CD4-positive, alpha-beta memory T cell (primary cell): ENCODE data around the gene ACKR2. TPM values are rescaled to one million over a fixed set of nuclear protein-coding genes. Genes with fewer than 3 reads are reported as not detected.

Source experiments
- CTCF ChIA-PET: fragments of 350-600 bp; sonication (Branson Sonifier 250); formaldehyde crosslinking; loops from one replicate; lab custom pipeline; 2021; ENCODE audit warnings: inconsistent platforms; ENCODE audit not compliant: partially characterized antibody; lab: Charles Lee
- POLR2A ChIA-PET: fragments of 350-600 bp; sonication (Branson Sonifier 250); formaldehyde crosslinking; loops from one replicate; lab custom pipeline; 2021; ENCODE audit not compliant: partially characterized antibody; lab: Charles Lee
- DNase-seq, 5 donors: peaks; one replicate each; pipeline versions ENCODE4 v3.0.0 to v3.0.0-alpha.2; 2020 to 2022; ENCODE audit warnings: mixed read lengths in 1 of 5
- H3K27ac ChIP-seq: one replicate; pipeline ENCODE4 v1.7.0; 2013; ENCODE audit warnings: low read depth, low read length
- H3K27me3 ChIP-seq: 2 replicates; pipeline ENCODE4 v1.7.0; 2013; ENCODE audit warnings: mild to moderate bottlenecking, low read length, moderate library complexity; ENCODE audit not compliant: insufficient read depth
- H3K36me3 ChIP-seq: 2 replicates; pipeline ENCODE4 v1.7.0; 2013; ENCODE audit warnings: mild to moderate bottlenecking, low read length, moderate library complexity; ENCODE audit not compliant: insufficient read depth
- H3K4me1 ChIP-seq: 2 replicates; pipeline ENCODE4 v1.7.0; 2013; ENCODE audit warnings: mild to moderate bottlenecking, low read length, moderate library complexity; ENCODE audit not compliant: insufficient read depth
- H3K4me3 ChIP-seq, 2 donors: one replicate each; pipeline ENCODE4 v1.7.0; 2013; ENCODE audit warnings: low read length in 2 of 2, mild to moderate bottlenecking in 1 of 2
- H3K9me3 ChIP-seq, 2 donors: one replicate each; pipeline ENCODE4 v1.7.0; 2013; ENCODE audit warnings: low read length in 2 of 2, control low read depth in 1 of 2; ENCODE audit not compliant: control insufficient read depth in 1 of 2
- H3K27ac Mint-ChIP-seq, 7 donors: one replicate each; pipeline ENCODE4 v1.8.0; 2020 to 2021; ENCODE audit warnings: mixed read lengths in 7 of 7, mild to moderate bottlenecking in 6 of 7, inconsistent platforms in 3 of 7, moderate library complexity in 3 of 7
- H3K27me3 Mint-ChIP-seq, 2 donors: one replicate each; pipeline ENCODE4 v1.8.0; 2020 to 2021; ENCODE audit warnings: mixed read lengths in 2 of 2
- H3K36me3 Mint-ChIP-seq, 2 donors: one replicate each; pipeline ENCODE4 v1.8.0; 2020 to 2021; ENCODE audit warnings: mixed read lengths in 2 of 2, inconsistent platforms in 1 of 2, mild to moderate bottlenecking in 1 of 2
- H3K4me1 Mint-ChIP-seq, 4 donors: one replicate each; pipeline ENCODE4 v1.8.0; 2020 to 2021; ENCODE audit warnings: mixed read lengths in 4 of 4, mild to moderate bottlenecking in 1 of 4
- H3K4me3 Mint-ChIP-seq, 8 donors: one replicate each; pipeline ENCODE4 v1.8.0; 2020 to 2021; ENCODE audit warnings: mixed read lengths in 8 of 8, mild to moderate bottlenecking in 7 of 8, moderate library complexity in 6 of 8, inconsistent platforms in 3 of 8
- H3K9me3 Mint-ChIP-seq, 8 donors: one replicate each; pipeline ENCODE4 v1.8.0; 2020 to 2021; ENCODE audit warnings: mixed read lengths in 8 of 8, mild to moderate bottlenecking in 5 of 8, inconsistent platforms in 3 of 8, moderate library complexity in 1 of 8
- intact Hi-C: fragments of 100-400 bp; cut with micrococcal nuclease; formaldehyde crosslinking; loops from one replicate; pipeline ENCODE4 v1.15.1; 2023
- polyA plus RNA-seq, 2 donors: library from polyadenylated mRNA; unstranded; fragments of 300-500 nt; fragmentation: Illumina TruSeq; gene quantifications; one replicate each; pipeline ENCODE4 v1.2.3, GENCODE V29; 2021
- total RNA-seq, 2 experiments: library from RNA; stranded (reverse); gene quantifications; one replicate each; pipeline ENCODE4 v1.2.3, GENCODE V29; 2021

The ACKR2 gene
- total and polyA plus RNA-seq, 4 experiments from 2014 or later, result 0.28 to 0.49 TPM; not detected in 2

GRCh38 chr3:42815826-42816225, 6.6 kb downstream of the ACKR2 start:
- Histone ChIP-seq H3K27me3 (no peaks in the 10 kb centered on the region), H3K36me3 (no peaks in the 10 kb centered on the region), H3K27ac (no peak overlapping the region), H3K4me3 (no peak overlapping the region), H3K9me3 (no peaks in the 10 kb centered on the region), H3K4me1 (no peaks in the 10 kb centered on the region)
- H3K27ac Mint-ChIP-seq, result no peak overlapping the region
- H3K4me3 Mint-ChIP-seq, result no peak overlapping the region
- DNase-seq, result no peak
- no peaks in the 10 kb centered on the region for H3K9me3 Mint-ChIP-seq
- POLR2A ChIA-PET, result no interaction called here
- no peaks in the 10 kb centered on the region for H3K4me1 Mint-ChIP-seq
- intact Hi-C loops, result no loop called here
- no peaks in the 10 kb centered on the region for H3K36me3 Mint-ChIP-seq
- CTCF ChIA-PET, result interaction anchor here (1.1 kb wide), 1 partner anchor 12 kb away, joined by 3 read pairs; no protein-coding TSS in a partner anchor
- peaks cover 0 to 4% of the 10 kb centered on the region in 2 donors for H3K27me3 Mint-ChIP-seq

DNA sequence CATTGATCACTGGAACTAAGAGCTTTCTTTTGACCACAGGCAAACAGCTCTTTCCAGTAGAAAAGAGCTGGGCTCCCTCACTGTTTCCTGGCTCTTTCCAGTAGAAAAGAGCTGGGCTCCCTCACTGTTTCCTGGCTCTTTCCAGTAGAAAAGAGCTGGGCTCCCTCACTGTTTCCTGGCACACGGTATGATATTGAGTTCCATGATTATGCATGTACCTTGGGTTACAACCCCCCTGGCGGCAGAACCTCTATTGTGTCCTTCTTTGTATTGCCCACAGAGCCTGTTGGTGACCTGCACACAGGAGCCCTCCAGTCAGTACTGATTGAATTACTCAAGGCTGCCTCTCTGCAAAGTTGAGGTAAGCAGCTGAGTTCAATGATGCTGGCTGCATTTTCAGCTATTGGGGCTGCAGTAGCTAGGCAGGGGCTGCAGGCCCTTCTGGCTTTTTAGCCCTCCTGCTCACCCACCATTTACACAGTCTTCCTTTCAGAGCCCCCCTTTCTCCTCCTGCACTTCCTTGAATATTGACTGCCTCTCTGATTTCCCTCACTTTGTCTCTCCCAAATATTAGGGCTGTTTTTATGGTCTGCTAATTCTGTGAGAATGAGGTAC, 10.2 kb downstream of the ACKR2 start:
- Mint-ChIP-seq H3K4me3 (no peak overlapping the region), H3K9me3 (no peaks in the 10 kb centered on the region), H3K27ac (peak overlapping the region in 1 of 7 donors; percentile 59), H3K27me3 (peaks cover 1 to 9% of the 10 kb centered on the region in 2 donors), H3K4me1 (no peaks in the 10 kb centered on the region), H3K36me3 (no peaks in the 10 kb centered on the region)
- no peaks in the 10 kb centered on the region for H3K36me3 ChIP-seq
- ChIA-PET CTCF (interaction anchor here (0.9 kb wide), 1 partner anchor 16 kb away, joined by 3 read pairs; no protein-coding TSS in a partner anchor), POLR2A (no interaction called here)
- H3K4me1 ChIP-seq, result no peaks in the 10 kb centered on the region
- intact Hi-C loops, result no loop called here
- H3K4me3 ChIP-seq, result no peak overlapping the region
- DNase-seq, result no peak
- H3K27me3 ChIP-seq, result no peaks in the 10 kb centered on the region
- H3K9me3 ChIP-seq, result no peaks in the 10 kb centered on the region
- no peak overlapping the region for H3K27ac ChIP-seq

GRCh38 chr3:42820746-42821051, 11.5 kb downstream of the ACKR2 start:
- Histone ChIP-seq H3K27me3 (no peaks in the 10 kb centered on the region), H3K36me3 (no peaks in the 10 kb centered on the region), H3K9me3 (no peaks in the 10 kb centered on the region), H3K27ac (no peak overlapping the region), H3K4me1 (no peaks in the 10 kb centered on the region), H3K4me3 (no peak overlapping the region)
- Mint-ChIP-seq H3K27ac (no peak overlapping the region), H3K9me3 (no peaks in the 10 kb centered on the region), H3K36me3 (no peaks in the 10 kb centered on the region), H3K4me3 (no peak overlapping the region), H3K27me3 (peaks cover 4 to 5% of the 10 kb centered on the region in 2 donors), H3K4me1 (no peaks in the 10 kb centered on the region)
- intact Hi-C loops, result no loop called here
- ChIA-PET POLR2A (interaction anchor here (0.7 kb wide), 1 partner anchor 61 kb away, joined by 3 read pairs; no protein-coding TSS in a partner anchor), CTCF (no interaction called here)
- DNase-seq, result no peak

- no peak overlapping the region for H3K4me3 Mint-ChIP-seq
- no peaks in the 10 kb centered on the region for H3K36me3 ChIP-seq
- no peaks in the 10 kb centered on the region for H3K36me3 Mint-ChIP-seq
- H3K27me3 ChIP-seq, result no peaks in the 10 kb centered on the region
- ChIA-PET CTCF (no interaction called here), POLR2A (no interaction called here)
- intact Hi-C loops, result no loop called here
- no peak for DNase-seq
- H3K4me1 ChIP-seq, result no peaks in the 10 kb centered on the region
- H3K27me3 Mint-ChIP-seq, result peaks cover 12 to 17% of the 10 kb centered on the region in 2 donors
- H3K27ac Mint-ChIP-seq, result no peak overlapping the region
- H3K9me3 Mint-ChIP-seq, result no peaks in the 10 kb centered on the region
- no peak overlapping the region for H3K4me3 ChIP-seq
- H3K27ac ChIP-seq, result no peak overlapping the region
- H3K9me3 ChIP-seq, result no peaks in the 10 kb centered on the region
- H3K4me1 Mint-ChIP-seq, result no peaks in the 10 kb centered on the region
Observed at GRCh38 chr3:42822828-42823227, 13.6 kb downstream of the ACKR2 start.

DNA sequence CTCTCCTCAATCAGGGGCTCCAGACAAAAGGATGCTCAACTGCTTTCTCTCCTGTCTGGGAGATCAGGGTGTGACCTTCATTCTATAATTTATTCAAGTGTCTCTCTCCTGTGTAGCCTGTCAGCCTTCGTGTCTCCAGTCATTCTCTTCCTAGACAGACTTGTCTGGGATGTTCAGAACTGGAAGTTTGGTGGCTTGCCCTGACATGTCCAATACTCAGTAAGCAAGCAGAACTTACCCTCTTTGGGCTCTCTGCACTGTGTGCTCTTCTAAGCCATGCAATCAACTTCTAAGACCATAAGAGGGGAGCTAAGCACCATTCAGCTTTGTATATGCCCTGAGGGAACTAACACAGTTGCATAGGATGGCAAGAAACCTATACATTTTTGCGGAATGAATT, 14.1 kb downstream of the ACKR2 start:
- intact Hi-C loops, result no loop called here
- Histone ChIP-seq H3K27ac (no peak overlapping the region), H3K4me3 (no peak overlapping the region), H3K9me3 (no peaks in the 10 kb centered on the region), H3K4me1 (no peaks in the 10 kb centered on the region), H3K36me3 (no peaks in the 10 kb centered on the region), H3K27me3 (no peaks in the 10 kb centered on the region)
- CTCF ChIA-PET, result no interaction called here
- no peak for DNase-seq
- Mint-ChIP-seq H3K36me3 (no peaks in the 10 kb centered on the region), H3K27ac (no peak overlapping the region), H3K4me1 (no peaks in the 10 kb centered on the region), H3K4me3 (no peak overlapping the region), H3K9me3 (no peaks in the 10 kb centered on the region), H3K27me3 (peaks cover 12 to 17% of the 10 kb centered on the region in 2 donors)
- POLR2A ChIA-PET, result no interaction called here

DNA sequence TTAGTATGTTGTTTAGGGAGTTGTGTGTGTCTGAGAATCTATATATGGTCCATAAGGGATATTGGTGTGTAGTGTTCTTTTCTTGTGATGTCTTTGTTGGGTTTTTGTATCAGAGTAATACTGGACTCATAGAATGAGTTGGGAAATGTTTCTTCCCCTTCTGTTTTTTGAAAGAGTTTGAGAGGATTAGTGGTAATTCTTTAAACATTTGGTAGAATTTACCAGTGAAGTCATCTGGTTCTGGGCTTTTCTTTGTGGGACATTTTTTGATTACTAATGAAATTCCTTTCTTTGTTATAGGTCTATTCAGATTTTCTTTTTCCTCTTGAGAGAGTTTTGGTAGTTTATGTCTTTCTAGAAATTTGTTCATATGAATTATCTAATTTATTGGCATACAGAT, 16.9 kb downstream of the ACKR2 start:
- H3K27ac Mint-ChIP-seq, result peak overlapping the region in 1 of 7 donors; percentile 59
- ChIA-PET CTCF (no interaction called here), POLR2A (no interaction called here)
- Histone ChIP-seq H3K36me3 (no peaks in the 10 kb centered on the region), H3K4me3 (no peak overlapping the region), H3K9me3 (no peaks in the 10 kb centered on the region), H3K4me1 (no peaks in the 10 kb centered on the region), H3K27me3 (no peaks in the 10 kb centered on the region), H3K27ac (no peak overlapping the region)
- no peaks in the 10 kb centered on the region for H3K36me3 Mint-ChIP-seq
- no peaks in the 10 kb centered on the region for H3K9me3 Mint-ChIP-seq
- DNase-seq, result no peak
- H3K4me3 Mint-ChIP-seq, result no peak overlapping the region
- intact Hi-C loops, result no loop called here
- peaks cover 20 to 21% of the 10 kb centered on the region in 2 donors for H3K27me3 Mint-ChIP-seq
- peaks cover 0 to 2% (median 0%) of the 10 kb centered on the region in 4 donors for H3K4me1 Mint-ChIP-seq

DNA sequence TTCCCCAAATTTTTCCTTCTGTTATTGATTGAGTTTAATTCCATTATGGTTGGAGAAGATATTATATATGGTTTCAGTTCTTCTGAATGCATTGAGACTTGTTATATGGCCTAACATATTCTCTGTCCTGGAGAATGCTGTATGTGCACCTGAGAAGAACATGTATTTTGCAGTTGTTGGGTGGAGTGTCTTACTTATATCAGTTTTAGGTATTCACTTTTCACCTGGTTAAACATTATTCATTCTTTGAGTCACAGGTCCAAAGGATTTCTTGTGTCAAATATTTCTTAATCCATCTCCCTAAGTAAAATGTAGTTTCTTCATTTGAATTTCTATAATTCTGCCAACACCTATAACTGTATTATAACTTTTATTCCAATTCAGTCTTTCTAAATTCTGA, 17.8 kb downstream of the ACKR2 start:
- H3K4me3 Mint-ChIP-seq, result no peak overlapping the region
- no peaks in the 10 kb centered on the region for H3K9me3 Mint-ChIP-seq
- Histone ChIP-seq H3K27me3 (no peaks in the 10 kb centered on the region), H3K4me3 (no peak overlapping the region), H3K9me3 (no peaks in the 10 kb centered on the region), H3K27ac (no peak overlapping the region), H3K36me3 (no peaks in the 10 kb centered on the region), H3K4me1 (no peaks in the 10 kb centered on the region)
- intact Hi-C loops, result no loop called here
- H3K27ac Mint-ChIP-seq, result no peak overlapping the region
- H3K27me3 Mint-ChIP-seq, result peaks cover 18 to 21% of the 10 kb centered on the region in 2 donors
- no peaks in the 10 kb centered on the region for H3K36me3 Mint-ChIP-seq
- H3K4me1 Mint-ChIP-seq, result peaks cover 0 to 6% (median 2%) of the 10 kb centered on the region in 4 donors
- ChIA-PET CTCF (no interaction called here), POLR2A (no interaction called here)
- DNase-seq, result no peak
